Adrenal gland (tissue), 12 donors: ENCODE measurements around the gene KSR2. TPM values are rescaled to one million over a fixed set of nuclear protein-coding genes. Genes with fewer than 3 reads are reported as not detected.
A peak's percentile ranks its signal among the peaks of the same experiment; 100 is the strongest.

Experiments used
- DNase-seq, 7 donors: peaks; one replicate each; pipeline ENCODE4 v3.0.0-alpha.2; 2019 to 2020
- H3K27ac ChIP-seq, 5 donors: fragments of 200-600 bp; sonication (generic) in 4 of 5; 1 replicate in 3 of 5; 2 replicates in 2 of 5; pipeline versions ENCODE4 v1.5.1 to v1.8.0; 2016 to 2020; ENCODE audit warnings: mild to moderate bottlenecking in 1 of 5
- H3K27me3 ChIP-seq: fragments of 200-600 bp; 2 replicates; pipeline ENCODE4 v1.8.0; 2021
- H3K36me3 ChIP-seq, 2 donors: fragments of 200-600 bp; replicated peaks in 1 of 2; 1 replicate in 1 of 2; 2 replicates in 1 of 2; pipeline versions ENCODE4 v1.5.1 to v1.8.0; 2018 to 2022
- H3K4me1 ChIP-seq, 2 donors: fragments of 200-600 bp; replicated peaks in 1 of 2; 1 replicate in 1 of 2; 2 replicates in 1 of 2; pipeline versions ENCODE4 v1.5.1 to v1.8.0; 2018 to 2021
- H3K4me3 ChIP-seq, 4 donors: fragments of 200-600 bp; sonication (generic) in 3 of 4; one replicate each; pipeline ENCODE4 v1.5.1; 2016 to 2018
- H3K9me3 ChIP-seq, 3 donors: fragments of 200-600 bp; sonication (generic) in 1 of 3; replicated peaks in 1 of 3; 1 replicate in 2 of 3; 2 replicates in 1 of 3; pipeline versions ENCODE4 v1.5.1 to v1.8.0; 2016 to 2021
- POLR2A ChIP-seq, 2 donors: fragments of 450-650 bp; IDR thresholded peaks; one replicate each; pipeline ENCODE4 v1.6.1; 2017; ENCODE audit warnings: antibody characterized with exemption in 2 of 2, mild to moderate bottlenecking in 2 of 2, moderate library complexity in 1 of 2
- WGBS, 4 donors: extraction: QIAGEN DNeasy Blood & Tissue Kit in 2 of 4; methylation state at CpG; one replicate each; pipeline versions ENCODE4 v1.1.5 to v1.1.7; 2013 to 2017; 5-methylcytosine and 5-hydroxymethylcytosine counted together
- intact Hi-C, 2 donors: fragments of 100-400 bp; cut with DNase I; formaldehyde crosslinking; loops; one replicate each; pipeline versions ENCODE4 v1.14.1 to v1.15.0; 2022 to 2023
- polyA plus RNA-seq, 3 donors: library from polyadenylated mRNA; stranded (reverse); fragments of 200-250 nt in 2 of 3; fragments of 350-450 nt in 1 of 3; fragmentation: Illumina TruSeq in 1 of 3; extraction: RNeasy Lipid Tissue Mini Kit (QIAGEN cat#74804) in 1 of 3; gene quantifications; one replicate each; pipeline ENCODE4 v1.2.3, GENCODE V29; 2013 to 2014
- total RNA-seq, 9 donors: library from RNA; depleted of rRNA in 4 of 9; stranded (reverse); fragments of >200 nt in 4 of 9; fragments of 120-200 nt in 1 of 9; fragmentation: NEBNext Ultra II Directional in 1 of 9; extraction: Animal tissue kit (Norgen Biotek cat#: 25700) in 1 of 9; gene quantifications; one replicate each; pipeline versions ENCODE4 v1.1.0 to v1.2.4, GENCODE V29; 2013 to 2023
- TF ChIP-seq, protein P1 (sequence below), 6 experiments: fragments of 450-650 bp in 4 of 6; fragments of 200-600 bp in 2 of 6; sonication (generic) in 1 of 6; IDR thresholded peaks; 1 replicate in 5 of 6; 2 replicates in 1 of 6; pipeline versions ENCODE4 v1.5.1 to v1.8.0; 2016 to 2021; ENCODE audit warnings: antibody characterized with exemption in 6 of 6, mild to moderate bottlenecking in 2 of 6, moderate library complexity in 1 of 6
- donor health status: healthy with polysubstance abuse.
- donor health status: Bipolar disorder and iron deficiency.
- donor health status: DM: yes; HTN: yes; CAD: no.
- donor health status: DM: no; HTN: no; CAD: no.
- donor health status: DM: no; HTN: no; CAD: no.
- donor health status: DM: yes; HTN: yes; CAD: no.

KSR2 gene
- total and polyA plus RNA-seq, 12 donors, result 0.03 to 2.7 (median 0.84) TPM; not detected in 3

- no peaks in the 10 kb centered on the region for H3K9me3 ChIP-seq
- H3K4me3 ChIP-seq, result no peak overlapping the region
- H3K4me1 ChIP-seq, result peaks cover 0 to 3% of the 10 kb centered on the region in 2 donors
- H3K27ac ChIP-seq, result no peak overlapping the region
- intact Hi-C loops, result no loop called here
- TF ChIP-seq, protein P1, sequence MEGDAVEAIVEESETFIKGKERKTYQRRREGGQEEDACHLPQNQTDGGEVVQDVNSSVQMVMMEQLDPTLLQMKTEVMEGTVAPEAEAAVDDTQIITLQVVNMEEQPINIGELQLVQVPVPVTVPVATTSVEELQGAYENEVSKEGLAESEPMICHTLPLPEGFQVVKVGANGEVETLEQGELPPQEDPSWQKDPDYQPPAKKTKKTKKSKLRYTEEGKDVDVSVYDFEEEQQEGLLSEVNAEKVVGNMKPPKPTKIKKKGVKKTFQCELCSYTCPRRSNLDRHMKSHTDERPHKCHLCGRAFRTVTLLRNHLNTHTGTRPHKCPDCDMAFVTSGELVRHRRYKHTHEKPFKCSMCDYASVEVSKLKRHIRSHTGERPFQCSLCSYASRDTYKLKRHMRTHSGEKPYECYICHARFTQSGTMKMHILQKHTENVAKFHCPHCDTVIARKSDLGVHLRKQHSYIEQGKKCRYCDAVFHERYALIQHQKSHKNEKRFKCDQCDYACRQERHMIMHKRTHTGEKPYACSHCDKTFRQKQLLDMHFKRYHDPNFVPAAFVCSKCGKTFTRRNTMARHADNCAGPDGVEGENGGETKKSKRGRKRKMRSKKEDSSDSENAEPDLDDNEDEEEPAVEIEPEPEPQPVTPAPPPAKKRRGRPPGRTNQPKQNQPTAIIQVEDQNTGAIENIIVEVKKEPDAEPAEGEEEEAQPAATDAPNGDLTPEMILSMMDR (IDR thresholded peaks at IDR 0.05), result no peak
- no peak for TF ChIP-seq POLR2A (IDR thresholded peaks at IDR 0.05)
- DNase-seq, result no peak
- no peaks in the 10 kb centered on the region for H3K27me3 ChIP-seq
- no peaks in the 10 kb centered on the region for H3K36me3 ChIP-seq
- 63 to 76% (median 70%) methylated on average over 10 to 11 of the region's 11 CpGs for WGBS, 4 donors
Observed at GRCh38 chr12:117518594-117519270, 450.1 kb downstream of the KSR2 start.

DNA sequence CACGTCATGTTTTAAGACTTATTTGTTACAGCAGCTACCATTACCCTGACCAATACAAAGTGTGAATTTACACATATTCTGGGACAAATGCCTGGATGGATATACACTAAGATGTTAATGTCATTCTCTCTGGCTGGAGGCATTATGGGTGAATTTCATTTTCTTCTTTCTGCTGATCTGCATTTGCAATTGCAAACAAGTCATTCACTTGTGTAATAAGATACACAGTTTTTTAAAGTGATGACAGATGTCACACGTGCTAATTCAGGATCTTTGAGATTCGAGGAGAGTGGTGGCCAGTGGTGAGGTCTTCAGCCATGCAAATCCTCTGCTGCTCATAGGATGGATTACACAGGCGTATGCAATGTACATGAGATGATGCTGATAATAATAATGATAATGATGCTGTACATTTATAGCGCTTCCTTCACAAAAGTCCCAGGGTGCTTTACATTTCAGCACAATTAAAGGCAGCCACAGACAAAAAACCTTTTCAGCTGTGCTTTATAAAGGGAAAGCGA lies 451.5 kb downstream of the KSR2 start:
- no peak for DNase-seq
- peaks cover 0 to 4% of the 10 kb centered on the region in 2 donors for H3K4me1 ChIP-seq
- WGBS, 4 donors, result 68 to 79% (median 77%) methylated on average over 6 of the region's 6 CpGs
- no peak overlapping the region for H3K4me3 ChIP-seq
- H3K36me3 ChIP-seq, result no peaks in the 10 kb centered on the region
- TF ChIP-seq POLR2A (IDR thresholded peaks at IDR 0.05), result no peak
- TF ChIP-seq, protein P1 (IDR thresholded peaks at IDR 0.05), result no peak
- no peaks in the 10 kb centered on the region for H3K27me3 ChIP-seq
- H3K9me3 ChIP-seq, result no peaks in the 10 kb centered on the region
- intact Hi-C loops, result no loop called here
- no peak overlapping the region for H3K27ac ChIP-seq

GRCh38 chr12:117516034-117516433 lies 452.8 kb downstream of the KSR2 start:
- Histone ChIP-seq H3K4me1 (peaks cover 0 to 4% of the 10 kb centered on the region in 2 donors), H3K27ac (no peak overlapping the region), H3K9me3 (no peaks in the 10 kb centered on the region), H3K4me3 (no peak overlapping the region), H3K27me3 (no peaks in the 10 kb centered on the region), H3K36me3 (no peaks in the 10 kb centered on the region)
- no peak for TF ChIP-seq POLR2A (IDR thresholded peaks at IDR 0.05)
- TF ChIP-seq, protein P1 (IDR thresholded peaks at IDR 0.05), result no peak
- intact Hi-C loops, result no loop called here
- WGBS, 4 donors, result 67 to 83% (median 70%) methylated on average over 4 of the region's 4 CpGs
- DNase-seq, result no peak

DNA sequence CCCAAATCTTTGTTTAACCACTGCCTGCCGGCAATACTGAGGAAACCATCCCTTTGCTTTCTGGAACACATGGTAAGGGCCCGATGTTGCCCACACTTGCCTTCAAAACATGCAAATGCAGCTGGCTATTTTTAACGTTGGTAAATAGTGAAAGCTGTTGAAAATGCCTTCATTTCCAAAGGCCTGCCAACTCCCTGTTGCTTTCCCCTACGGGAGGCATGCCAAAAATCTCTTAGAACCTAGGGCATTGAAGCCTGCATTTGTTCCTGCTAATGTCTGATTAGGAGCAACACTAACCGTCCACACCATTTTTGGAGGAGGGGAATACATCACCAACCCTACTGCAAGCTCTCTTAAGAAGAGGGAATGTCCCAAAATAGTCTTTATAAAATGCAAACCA lies 454.8 kb downstream of the KSR2 start:
- peak in 3 of 7 donors; percentile 12 to 29 (median 13) for DNase-seq
- no peak for TF ChIP-seq POLR2A (IDR thresholded peaks at IDR 0.05)
- no peaks in the 10 kb centered on the region for H3K36me3 ChIP-seq
- H3K27me3 ChIP-seq, result no peaks in the 10 kb centered on the region
- H3K9me3 ChIP-seq, result no peaks in the 10 kb centered on the region
- H3K4me3 ChIP-seq, result peak overlapping the region in 1 of 4 donors; percentile 36
- peak overlapping the region in 1 of 5 donors; percentile 73 for H3K27ac ChIP-seq
- 19 to 26% (median 25%) methylated on average over 5 of the region's 5 CpGs for WGBS, 4 donors
- H3K4me1 ChIP-seq, result peaks cover 0 to 4% of the 10 kb centered on the region in 2 donors
- intact Hi-C loops, result no loop called here
